ENCODE measurements around the gene PLA2G6. TPM values are rescaled to one million over a fixed set of nuclear protein-coding genes. Genes with fewer than 3 reads are reported as not detected.

Gene PLA2G6
- total and polyA plus RNA-seq, 2 of the 8 experiments (the other 6 are each of a cell fraction or from before 2014, with no cell fraction given), result 13.2 to 21.0 TPM

GRCh38 chr22:38108561-38109319, 72.9 kb downstream of the PLA2G6 start (continued):
- TF ChIP-seq CTBP2 (IDR thresholded peaks at IDR 0.05; ENCODE audit: borderline replicate concordance, insufficient read depth, insufficient read length, low read length), result no peak
- no peak for TF ChIP-seq MAFK (IDR thresholded peaks at IDR 0.05; ENCODE audit: low read depth, low read length)
- no peak for TF ChIP-seq PHF8 (conservative IDR thresholded peaks at IDR 0.05; ENCODE audit: low read depth, low read length)
- no peak for TF ChIP-seq HDAC2 (IDR thresholded peaks at IDR 0.05; ENCODE audit: borderline replicate concordance in 1 of 2, low read depth in 2 of 2, low read length in 2 of 2)
- no peak for TF ChIP-seq MAX (IDR thresholded peaks at IDR 0.05)
- TF ChIP-seq RXRA (IDR thresholded peaks at IDR 0.05; ENCODE audit: insufficient read depth, low read depth, low read length), result no peak
